ENCODE results near the gene GDNF.

GDNF gene

GRCh38 chr5:37846786-37847310, 7.0 kb upstream of the GDNF start:
- no peak for DNase-seq

- no peak for DNase-seq
Observed at GRCh38 chr5:37844009-37844408, 4.2 kb upstream of the GDNF start.

- DNase-seq: no peak
Observed at GRCh38 chr5:37842048-37842447, 2.2 kb upstream of the GDNF start.

- no peak for DNase-seq
Observed at GRCh38 chr5:37841203-37841602, 1.4 kb upstream of the GDNF start.

GRCh38 chr5:37840053-37841034, 503 bp upstream of the GDNF start:
- no peak for DNase-seq

GRCh38 chr5:37838933-37839341, 904 bp downstream of the GDNF start:
- no peak for DNase-seq

- no peak for DNase-seq
Observed at GRCh38 chr5:37838152-37838932, 1.5 kb downstream of the GDNF start.

GRCh38 chr5:37837414-37838032, 2.3 kb downstream of the GDNF start:
- DNase-seq: peak; percentile 16

GRCh38 chr5:37836592-37837413, 3.0 kb downstream of the GDNF start:
- DNase-seq: no peak

- DNase-seq: no peak
Observed at GRCh38 chr5:37836235-37836591, 3.6 kb downstream of the GDNF start.

GRCh38 chr5:37835380-37835973, 4.4 kb downstream of the GDNF start:
- DNase-seq: no peak

GRCh38 chr5:37834542-37835379, 5.1 kb downstream of the GDNF start:
- no peak for DNase-seq

GRCh38 chr5:37833990-37834389, 5.9 kb downstream of the GDNF start:
- no peak for DNase-seq

GRCh38 chr5:37831821-37832534, 7.9 kb downstream of the GDNF start:
- no peak for DNase-seq

GRCh38 chr5:37830348-37830747, 9.5 kb downstream of the GDNF start:
- no peak for DNase-seq

GRCh38 chr5:37825334-37825915, 14.4 kb downstream of the GDNF start:
- no peak for DNase-seq

GRCh38 chr5:37823433-37824152, 16.2 kb downstream of the GDNF start:
- DNase-seq: no peak

- DNase-seq: no peak
Observed at GRCh38 chr5:37816883-37817282, 23.0 kb downstream of the GDNF start.

- DNase-seq: no peak
Observed at GRCh38 chr5:37816331-37816730, 23.5 kb downstream of the GDNF start.

Data from activated CD4-positive, alpha-beta T cell treated with anti-CD3 and anti-CD28 coated beads, Interleukin-2, amount 50 U/mL, for 1 hour (primary cell).